Lung (tissue), 12 donors: Measurements from ENCODE around the gene GLP2R. TPM values are rescaled to one million over a fixed set of nuclear protein-coding genes. Genes with fewer than 3 reads are reported as not detected.

Experiments
- ATAC-seq: fragments of 200-7000 bp; cut with Tn5 transposase; one replicate; pipeline ENCODE4 v1.9.1; 2020; ENCODE audit warnings: moderate number of reproducible peaks; ENCODE audit not compliant: insufficient read depth, low FRiP score
- DNase-seq, 3 donors: peaks; one replicate each; pipeline ENCODE4 v3.0.0-alpha.2; 2013 to 2017
- H3K27ac ChIP-seq, 2 donors: one replicate each; pipeline ENCODE4 v1.5.1; 2013; ENCODE audit warnings: mild to moderate bottlenecking in 2 of 2, moderate library complexity in 2 of 2, control low read depth in 1 of 2, inconsistent platforms in 1 of 2, low read depth in 1 of 2, low read length in 1 of 2
- H3K27me3 ChIP-seq, 3 donors: one replicate each; pipeline ENCODE4 v1.5.1; 2013; ENCODE audit warnings: low read length in 2 of 3; ENCODE audit not compliant: control insufficient read depth in 3 of 3, insufficient read depth in 3 of 3
- H3K36me3 ChIP-seq, 4 donors: one replicate each; pipeline ENCODE4 v1.5.1; 2013; ENCODE audit warnings: low read length in 4 of 4, mild to moderate bottlenecking in 1 of 4, moderate library complexity in 1 of 4; ENCODE audit not compliant: control insufficient read depth in 4 of 4, insufficient read depth in 4 of 4
- H3K4me1 ChIP-seq, 5 donors: one replicate each; pipeline ENCODE4 v1.5.1; 2013; ENCODE audit warnings: low read length in 5 of 5, mild to moderate bottlenecking in 2 of 5, moderate library complexity in 1 of 5; ENCODE audit not compliant: control insufficient read depth in 5 of 5, insufficient read depth in 5 of 5
- H3K4me3 ChIP-seq: one replicate; pipeline ENCODE4 v1.5.1; 2013; ENCODE audit warnings: mild to moderate bottlenecking, control low read depth, moderate library complexity
- H3K9ac ChIP-seq, 2 donors: one replicate each; pipeline ENCODE4 v1.5.1; 2013; ENCODE audit warnings: low read length in 2 of 2, control low read depth in 1 of 2; ENCODE audit not compliant: insufficient read depth in 1 of 2
- H3K9me3 ChIP-seq, 4 donors: one replicate each; pipeline ENCODE4 v1.5.1; 2013; ENCODE audit warnings: low read length in 3 of 4, mild to moderate bottlenecking in 1 of 4, moderate library complexity in 1 of 4; ENCODE audit not compliant: control insufficient read depth in 4 of 4, insufficient read depth in 3 of 4
- CTCF ChIP-seq: IDR thresholded peaks from 2 replicates; pipeline ENCODE4 v1.5.1; 2012; ENCODE audit warnings: mild to moderate bottlenecking; ENCODE audit errors: control extremely low read depth, extremely low read depth
- WGBS, 2 donors: extraction: QIAGEN DNeasy Blood & Tissue Kit; methylation state at CpG; one replicate each; pipeline ENCODE4 v1.1.7; 2013; 5-methylcytosine and 5-hydroxymethylcytosine counted together
- polyA plus RNA-seq, 2 donors: library from polyadenylated mRNA; stranded (reverse); fragments of 200-250 nt; gene quantifications; one replicate each; pipeline ENCODE4 v1.2.1, GENCODE V29; 2013
- total RNA-seq, 2 donors: library from RNA; depleted of rRNA in 1 of 2; stranded (reverse); fragments of >200 nt in 1 of 2; gene quantifications; one replicate each; pipeline ENCODE4 v1.2.1, GENCODE V29; 2014 to 2021
- donor health status: control.
- donor health status: control.
- donor health status: Bipolar disorder and iron deficiency.
- donor health status: healthy.
- donor health status: DM: yes; HTN: yes; CAD: no.

The GLP2R gene
- total and polyA plus RNA-seq, 4 donors = 0.11 to 1.6 (median 0.54) TPM

- Histone ChIP-seq H3K9ac (no peak overlapping the region), H3K27ac (no peak overlapping the region), H3K4me3 (no peak overlapping the region), H3K36me3 (no peaks in the 10 kb centered on the region), H3K9me3 (no peaks in the 10 kb centered on the region), H3K4me1 (peaks cover 0 to 33% (median 0%) of the 10 kb centered on the region in 5 donors), H3K27me3 (no peaks in the 10 kb centered on the region)
- 37 to 43% methylated on average over 2 of the region's 2 CpGs for WGBS, 2 donors
- ATAC-seq = no peak
- TF ChIP-seq CTCF = no peak
- DNase-seq = peak; percentile 73 to 85 (median 84)
These were observed 76.4 kb downstream of the GLP2R start for GRCh38 chr17:9902120-9902519.

GRCh38 chr17:9904277-9905077 is 78.8 kb downstream of the GLP2R start:
- no peak for TF ChIP-seq CTCF
- Histone ChIP-seq H3K4me3 (no peak overlapping the region), H3K27me3 (peaks cover 0 to 3% (median 0%) of the 10 kb centered on the region in 3 donors), H3K9me3 (no peaks in the 10 kb centered on the region), H3K9ac (no peak overlapping the region), H3K36me3 (no peaks in the 10 kb centered on the region), H3K4me1 (peaks cover 0 to 30% (median 0%) of the 10 kb centered on the region in 5 donors), H3K27ac (no peak overlapping the region)
- WGBS, 2 donors = 95 to 97% methylated on average over 35 of the region's 35 CpGs
- ATAC-seq = no peak
- no peak for DNase-seq

- H3K27ac ChIP-seq = no peak within 1 kb of the TSS
- WGBS, 2 donors = 92 to 97% methylated on average over 11 of the region's 11 CpGs
- no peak within 1 kb of the TSS for H3K4me3 ChIP-seq
- H3K36me3 ChIP-seq = no peaks in the 10 kb centered on the region
- peaks cover 0 to 25% (median 0%) of the 10 kb centered on the region in 5 donors for H3K4me1 ChIP-seq
- H3K9me3 ChIP-seq = no peaks in the 10 kb centered on the region
- TF ChIP-seq CTCF = no peak
- ATAC-seq (no peak), DNase-seq (no peak)
- peaks cover 0 to 3% (median 0%) of the 10 kb centered on the region in 3 donors for H3K27me3 ChIP-seq
- no peak within 1 kb of the TSS for H3K9ac ChIP-seq
These were observed 79.3 kb downstream of the GLP2R start, which contains the start of gene RCVRN for GRCh38 chr17:9905078-9905415. Gene RCVRN, minus strand, starts transcription at chr17:9905271. Its CDS starts 91 bp downstream, at chr17:9905180.
